CD14-positive monocyte (primary cell): ENCODE measurements around the gene SMURF1. TPM values are rescaled to one million over a fixed set of nuclear protein-coding genes. Genes with fewer than 3 reads are reported as not detected.

Source experiments
- DNase-seq, 3 donors: peaks; one replicate each; pipeline ENCODE4 v3.0.0-alpha.2; 2011 to 2022
- H2AFZ ChIP-seq: 2 replicates; pipeline ENCODE4 v1.6.0; 2012; ENCODE audit warnings: mild to moderate bottlenecking, low read depth, low read length, inconsistent platforms; ENCODE audit not compliant: insufficient read depth, poor library complexity, severe bottlenecking
- H3K27ac ChIP-seq, 2 donors: 1 replicate in 1 of 2; 2 replicates in 1 of 2; pipeline ENCODE4 v1.5.1; 2012 to 2013; ENCODE audit warnings: low read length in 2 of 2, control low read depth in 1 of 2, inconsistent platforms in 1 of 2, low read depth in 1 of 2, mild to moderate bottlenecking in 1 of 2
- H3K27me3 ChIP-seq, 2 donors: one replicate each; pipeline versions ENCODE4 v1.6.0 to v1.6.1; 2011 to 2013; ENCODE audit warnings: low read length in 2 of 2; ENCODE audit not compliant: control insufficient read depth in 2 of 2, insufficient read depth in 2 of 2
- H3K36me3 ChIP-seq, 2 donors: replicated peaks in 1 of 2; 1 replicate in 1 of 2; 2 replicates in 1 of 2; pipeline versions ENCODE4 v1.5.1 to v1.6.1; 2012 to 2013; ENCODE audit warnings: low read length in 2 of 2, control low read depth in 1 of 2, inconsistent platforms in 1 of 2, mild to moderate bottlenecking in 1 of 2; ENCODE audit not compliant: insufficient read depth in 2 of 2, control insufficient read depth in 1 of 2
- H3K4me1 ChIP-seq, 2 donors: 1 replicate in 1 of 2; 2 replicates in 1 of 2; pipeline versions ENCODE4 v1.5.1 to v1.6.1; 2012 to 2013; ENCODE audit warnings: low read length in 2 of 2, control low read depth in 1 of 2, inconsistent platforms in 1 of 2, mild to moderate bottlenecking in 1 of 2, moderate library complexity in 1 of 2; ENCODE audit not compliant: insufficient read depth in 2 of 2, control insufficient read depth in 1 of 2
- H3K4me2 ChIP-seq: replicated peaks from 2 replicates; pipeline ENCODE3; 2012; ENCODE audit warnings: low read length, moderate library complexity, mild to moderate bottlenecking; ENCODE audit not compliant: poor library complexity, severe bottlenecking; ENCODE audit errors: extremely low read depth
- H3K4me3 ChIP-seq, 3 experiments: fragments of 200-600 bp in 1 of 3; sonication (generic) in 1 of 3; replicated peaks in 1 of 3; 1 replicate in 2 of 3; 2 replicates in 1 of 3; pipeline ENCODE4 v1.5.1; 2011 to 2013; ENCODE audit warnings: low read length in 3 of 3, mild to moderate bottlenecking in 3 of 3, control low read depth in 2 of 3, low read depth in 2 of 3, inconsistent platforms in 1 of 3, moderate library complexity in 1 of 3
- H3K79me2 ChIP-seq: 2 replicates; pipeline ENCODE4 v1.6.0; 2012; ENCODE audit warnings: mild to moderate bottlenecking, control low read depth, inconsistent platforms, low read length, moderate library complexity; ENCODE audit not compliant: insufficient read depth
- H3K9ac ChIP-seq: 2 replicates; pipeline ENCODE4 v1.6.0; 2017; ENCODE audit warnings: low read length, mild to moderate bottlenecking; ENCODE audit not compliant: insufficient read depth, poor library complexity, severe bottlenecking
- H3K9me3 ChIP-seq, 2 donors: replicated peaks in 1 of 2; 1 replicate in 1 of 2; 2 replicates in 1 of 2; pipeline versions ENCODE4 v1.5.1 to v1.6.1; 2012 to 2013; ENCODE audit warnings: low read length in 2 of 2, control low read depth in 1 of 2; ENCODE audit not compliant: control insufficient read depth in 1 of 2, insufficient read depth in 1 of 2
- H4K20me1 ChIP-seq: 2 replicates; pipeline ENCODE4 v1.6.0; 2012; ENCODE audit warnings: mild to moderate bottlenecking, low read length, control low read depth, moderate library complexity; ENCODE audit not compliant: insufficient read depth
- H3K27ac Mint-ChIP-seq, 7 donors: one replicate each; pipeline ENCODE4 v1.8.0; 2020; ENCODE audit warnings: mild to moderate bottlenecking in 7 of 7, mixed read lengths in 7 of 7, moderate library complexity in 6 of 7, inconsistent platforms in 2 of 7
- H3K27me3 Mint-ChIP-seq, 3 donors: one replicate each; pipeline ENCODE4 v1.8.0; 2021 to 2022; ENCODE audit warnings: low read depth in 3 of 3, mild to moderate bottlenecking in 3 of 3, mixed read lengths in 3 of 3, moderate library complexity in 3 of 3, inconsistent platforms in 1 of 3
- H3K36me3 Mint-ChIP-seq, 2 donors: one replicate each; pipeline ENCODE4 v1.8.0; 2020; ENCODE audit warnings: mixed read lengths in 2 of 2, inconsistent platforms in 1 of 2, mild to moderate bottlenecking in 1 of 2
- H3K4me1 Mint-ChIP-seq: one replicate; pipeline ENCODE4 v1.8.0; 2020; ENCODE audit warnings: mild to moderate bottlenecking, mixed read lengths
- H3K4me3 Mint-ChIP-seq, 2 donors: one replicate each; pipeline ENCODE4 v1.8.0; 2020; ENCODE audit warnings: mild to moderate bottlenecking in 2 of 2, mixed read lengths in 2 of 2, moderate library complexity in 1 of 2
- H3K9me3 Mint-ChIP-seq, 7 donors: one replicate each; pipeline ENCODE4 v1.8.0; 2020 to 2022; ENCODE audit warnings: mixed read lengths in 7 of 7, mild to moderate bottlenecking in 6 of 7, moderate library complexity in 6 of 7, inconsistent platforms in 2 of 7
- WGBS: methylation state at CpG from one replicate; pipeline ENCODE4 v1.1.5; 2013; ENCODE audit warnings: missing lambda C conversion rate; ENCODE audit not compliant: insufficient coverage; 5-methylcytosine and 5-hydroxymethylcytosine counted together
- intact Hi-C, 2 donors: fragments of 100-400 bp; cut with micrococcal nuclease; formaldehyde crosslinking; loops; one replicate each; pipeline versions ENCODE4 v1.15.0 to v1.15.1; 2023
- polyA plus RNA-seq, 3 donors: library from polyadenylated mRNA; depleted of rRNA in 1 of 3; unstranded in 2 of 3; stranded (reverse) in 1 of 3; fragments of 300-500 nt in 2 of 3; fragments of >200 nt in 1 of 3; fragmentation: Illumina TruSeq in 2 of 3; gene quantifications; 1 replicate in 2 of 3; 2 replicates in 1 of 3; pipeline ENCODE4 v1.2.3, GENCODE V29; 2012 to 2021
- TF ChIP-seq, protein P1 (sequence below): fragments of 200-600 bp; IDR thresholded peaks from one replicate; pipeline ENCODE4 v1.8.0; 2022; ENCODE audit warnings: antibody characterized with exemption, mild to moderate bottlenecking

The SMURF1 gene
- polyA plus RNA-seq, 3 donors: 0.48 to 15.8 (median 1.6) TPM

DNA sequence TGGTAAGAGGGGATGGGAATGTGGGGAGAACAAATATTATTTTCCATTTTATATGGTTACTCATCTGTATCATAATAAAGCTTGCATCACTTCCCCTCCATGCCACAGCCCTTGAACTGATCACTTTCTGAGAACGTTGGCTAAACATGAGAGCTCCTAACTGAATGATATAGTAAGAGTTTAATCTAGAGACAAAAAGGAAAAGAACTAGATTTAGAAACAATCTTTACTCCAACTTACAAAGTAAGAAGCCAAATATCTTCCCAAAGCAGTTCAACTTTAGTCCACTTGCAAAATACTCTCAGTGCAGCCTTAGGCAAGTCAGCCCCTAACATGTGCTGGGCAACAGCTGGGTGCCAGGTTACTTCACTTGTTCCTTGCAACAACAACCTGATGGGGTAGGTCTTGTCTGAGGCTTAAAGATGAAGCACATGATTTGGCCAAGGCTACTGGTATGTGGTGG, 20.3 kb downstream of the SMURF1 start:
- Histone ChIP-seq H3K79me2 (peaks cover 91% of the 10 kb centered on the region), H3K27ac (peak overlapping the region in 1 of 2 donors; percentile 35), H3K4me3 (no peak overlapping the region), H3K27me3 (no peaks in the 10 kb centered on the region), H3K4me1 (peaks cover 57 to 59% of the 10 kb centered on the region in 2 donors), H4K20me1 (peaks cover 100% of the 10 kb centered on the region), H3K36me3 (no peaks in the 10 kb centered on the region), H3K9me3 (no peaks in the 10 kb centered on the region), H3K4me2 (peak overlapping the region; percentile 0), H3K9ac (no peak overlapping the region), H2AFZ (no peak overlapping the region)
- H3K4me1 Mint-ChIP-seq: peaks cover 71% of the 10 kb centered on the region
- H3K27ac Mint-ChIP-seq: peak overlapping the region in 2 of 7 donors; percentile 18 to 75
- intact Hi-C loops: no loop called here
- no peaks in the 10 kb centered on the region for H3K27me3 Mint-ChIP-seq
- H3K36me3 Mint-ChIP-seq: peaks cover 0 to 2% of the 10 kb centered on the region in 2 donors
- no CpG with 5 or more reads among the region's 1 CpG for WGBS
- H3K4me3 Mint-ChIP-seq: peak overlapping the region in 1 of 2 donors; percentile 51
- TF ChIP-seq, protein P1, sequence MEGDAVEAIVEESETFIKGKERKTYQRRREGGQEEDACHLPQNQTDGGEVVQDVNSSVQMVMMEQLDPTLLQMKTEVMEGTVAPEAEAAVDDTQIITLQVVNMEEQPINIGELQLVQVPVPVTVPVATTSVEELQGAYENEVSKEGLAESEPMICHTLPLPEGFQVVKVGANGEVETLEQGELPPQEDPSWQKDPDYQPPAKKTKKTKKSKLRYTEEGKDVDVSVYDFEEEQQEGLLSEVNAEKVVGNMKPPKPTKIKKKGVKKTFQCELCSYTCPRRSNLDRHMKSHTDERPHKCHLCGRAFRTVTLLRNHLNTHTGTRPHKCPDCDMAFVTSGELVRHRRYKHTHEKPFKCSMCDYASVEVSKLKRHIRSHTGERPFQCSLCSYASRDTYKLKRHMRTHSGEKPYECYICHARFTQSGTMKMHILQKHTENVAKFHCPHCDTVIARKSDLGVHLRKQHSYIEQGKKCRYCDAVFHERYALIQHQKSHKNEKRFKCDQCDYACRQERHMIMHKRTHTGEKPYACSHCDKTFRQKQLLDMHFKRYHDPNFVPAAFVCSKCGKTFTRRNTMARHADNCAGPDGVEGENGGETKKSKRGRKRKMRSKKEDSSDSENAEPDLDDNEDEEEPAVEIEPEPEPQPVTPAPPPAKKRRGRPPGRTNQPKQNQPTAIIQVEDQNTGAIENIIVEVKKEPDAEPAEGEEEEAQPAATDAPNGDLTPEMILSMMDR: no peak
- no peak for DNase-seq
- peaks cover 0 to 4% (median 0%) of the 10 kb centered on the region in 7 donors for H3K9me3 Mint-ChIP-seq

GRCh38 chr7:99122762-99123161, 21.1 kb downstream of the SMURF1 start:
- Histone ChIP-seq H3K4me1 (peaks cover 65 to 68% of the 10 kb centered on the region in 2 donors), H3K27ac (no peak overlapping the region), H3K9me3 (no peaks in the 10 kb centered on the region), H3K79me2 (peaks cover 91% of the 10 kb centered on the region), H2AFZ (no peak overlapping the region), H3K27me3 (no peaks in the 10 kb centered on the region), H3K4me2 (no peak overlapping the region), H4K20me1 (peaks cover 100% of the 10 kb centered on the region), H3K36me3 (no peaks in the 10 kb centered on the region), H3K9ac (no peak overlapping the region), H3K4me3 (no peak overlapping the region)
- H3K4me3 Mint-ChIP-seq: no peak overlapping the region
- no peak for DNase-seq
- peaks cover 0 to 2% of the 10 kb centered on the region in 2 donors for H3K36me3 Mint-ChIP-seq
- H3K27me3 Mint-ChIP-seq: no peaks in the 10 kb centered on the region
- peaks cover 0 to 4% (median 0%) of the 10 kb centered on the region in 7 donors for H3K9me3 Mint-ChIP-seq
- TF ChIP-seq, protein P1: no peak
- peaks cover 79% of the 10 kb centered on the region for H3K4me1 Mint-ChIP-seq
- no peak overlapping the region for H3K27ac Mint-ChIP-seq
- WGBS: 97% methylated on average over 3 of the region's 6 CpGs
- intact Hi-C loops: no loop called here
